ENCODE data around the gene SMG6.

Gene SMG6

GRCh38 chr17:2197271-2197670, 106.3 kb downstream of the SMG6 start:
- no peak for DNase-seq

GRCh38 chr17:2195729-2196128, 107.9 kb downstream of the SMG6 start:
- DNase-seq, result peak; percentile 65

- DNase-seq, result no peak
Observed at GRCh38 chr17:2194889-2195335, 108.7 kb downstream of the SMG6 start.

- DNase-seq, result peak; percentile 81
Observed at GRCh38 chr17:2192367-2193057, 111.1 kb downstream of the SMG6 start.

GRCh38 chr17:2191785-2192184, 111.8 kb downstream of the SMG6 start:
- no peak for DNase-seq

- no peak for DNase-seq
Observed at GRCh38 chr17:2191227-2191626, 112.4 kb downstream of the SMG6 start.

GRCh38 chr17:2190014-2190413, 113.6 kb downstream of the SMG6 start:
- DNase-seq, result no peak

GRCh38 chr17:2188971-2189630, 114.5 kb downstream of the SMG6 start:
- DNase-seq, result no peak

GRCh38 chr17:2187758-2188157, 115.8 kb downstream of the SMG6 start:
- DNase-seq, result no peak

- DNase-seq, result no peak
Observed at GRCh38 chr17:2186937-2187336, 116.6 kb downstream of the SMG6 start.

- no peak for DNase-seq
Observed at GRCh38 chr17:2184993-2185931, 118.3 kb downstream of the SMG6 start.

- DNase-seq, result no peak
Observed at GRCh38 chr17:2183346-2183745, 120.2 kb downstream of the SMG6 start.

- no peak for DNase-seq
Observed at GRCh38 chr17:2181897-2182448, 121.6 kb downstream of the SMG6 start.

GRCh38 chr17:2181206-2181896, 122.2 kb downstream of the SMG6 start:
- no peak for DNase-seq

GRCh38 chr17:2180768-2181167, 122.8 kb downstream of the SMG6 start:
- no peak for DNase-seq

GRCh38 chr17:2179615-2180295, 123.8 kb downstream of the SMG6 start:
- DNase-seq, result no peak

- no peak for DNase-seq
Observed at GRCh38 chr17:2178798-2179501, 124.6 kb downstream of the SMG6 start.

GRCh38 chr17:2177235-2177811, 126.3 kb downstream of the SMG6 start:
- DNase-seq, result no peak

- no peak for DNase-seq
Observed at GRCh38 chr17:2176499-2177169, 127.0 kb downstream of the SMG6 start.

- DNase-seq, result no peak
Observed at GRCh38 chr17:2175294-2175628, 128.3 kb downstream of the SMG6 start.
